ENCODE results near the gene SNX33. TPM values are rescaled to one million over a fixed set of nuclear protein-coding genes. Genes with fewer than 3 reads are reported as not detected.
A peak's percentile ranks its signal among the peaks of the same experiment; 100 is the strongest.
"Not testable (repeated sequence)": the region's sequence is repeated elsewhere in the genome, so short reads cannot be mapped to it uniquely, and the experiment has no call there.

SNX33 gene
- total RNA-seq, 2 experiments from 2014 or later, result 1.1 TPM

DNA sequence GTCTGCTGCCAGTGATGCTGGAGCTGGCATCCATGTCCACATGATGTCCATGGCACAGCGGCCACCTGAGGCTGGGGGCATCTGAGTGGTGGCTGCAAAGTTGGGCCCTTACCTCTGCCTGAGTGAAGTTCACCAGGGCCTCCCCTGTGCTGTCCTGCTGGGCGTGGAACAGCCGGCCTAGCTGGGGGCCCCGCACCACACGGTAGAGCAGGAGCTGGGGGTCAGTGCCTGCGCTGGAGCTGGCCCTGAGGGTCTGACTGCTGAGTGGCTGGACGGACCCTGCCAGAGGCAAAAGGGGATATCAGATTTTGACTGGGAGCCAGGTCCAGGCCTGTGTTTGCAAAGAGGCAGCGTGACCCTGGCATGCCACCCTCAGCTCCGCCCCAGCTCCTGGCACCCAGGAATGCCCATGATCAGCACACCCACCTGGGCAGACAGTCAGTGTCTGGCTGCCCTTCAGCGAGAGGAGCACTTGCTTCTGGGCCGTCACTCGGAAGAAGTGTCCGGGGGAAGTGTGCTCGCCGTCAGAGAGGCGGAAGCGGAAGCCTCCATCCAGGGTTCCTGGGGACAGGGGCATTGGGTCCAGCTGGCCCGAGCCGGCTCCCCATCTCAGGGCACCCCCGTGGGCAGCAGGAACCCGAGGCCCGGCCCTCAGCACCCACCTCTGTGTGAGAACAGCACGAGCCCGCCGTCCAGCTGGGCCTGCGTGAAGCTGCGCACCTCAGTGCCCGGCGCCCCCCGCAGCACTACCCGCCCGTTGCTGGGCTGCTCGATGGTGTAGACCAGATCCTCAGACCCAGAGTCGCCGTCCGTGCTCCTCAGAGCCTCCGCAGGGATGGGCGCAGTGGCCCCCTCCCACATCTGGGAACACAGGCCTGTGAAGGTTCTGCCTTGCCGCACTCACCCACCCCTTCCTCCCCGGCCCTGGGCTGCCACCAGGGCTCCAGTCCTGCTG lies 34.7 kb downstream of the SNX33 start:
- no peak for DNase-seq
- Mint-ChIP-seq H3K4me3 (no peak overlapping the region), H3K27ac (no peak overlapping the region), H3K4me1 (ENCODE audit: low read depth) (no peaks in the 10 kb centered on the region), H3K9me3 (no peaks in the 10 kb centered on the region), H3K36me3 (ENCODE audit: low read depth) (no peaks in the 10 kb centered on the region), H3K27me3 (ENCODE audit: low read depth) (no peaks in the 10 kb centered on the region)
- CTCF ChIA-PET, result interaction anchor here (0.6 to 2.5 kb wide), 3 partner anchors 37 to 315 kb away, joined by 3 to 12 read pairs (median 4); partner anchors contain the start of gene MAN2C1
- intact Hi-C loops (cut with micrococcal nuclease), result loop anchor here (1.0 to 2.0 kb wide), 3 partner anchors 42 to 315 kb away; partner anchors contain the start of gene IMP3

DNA sequence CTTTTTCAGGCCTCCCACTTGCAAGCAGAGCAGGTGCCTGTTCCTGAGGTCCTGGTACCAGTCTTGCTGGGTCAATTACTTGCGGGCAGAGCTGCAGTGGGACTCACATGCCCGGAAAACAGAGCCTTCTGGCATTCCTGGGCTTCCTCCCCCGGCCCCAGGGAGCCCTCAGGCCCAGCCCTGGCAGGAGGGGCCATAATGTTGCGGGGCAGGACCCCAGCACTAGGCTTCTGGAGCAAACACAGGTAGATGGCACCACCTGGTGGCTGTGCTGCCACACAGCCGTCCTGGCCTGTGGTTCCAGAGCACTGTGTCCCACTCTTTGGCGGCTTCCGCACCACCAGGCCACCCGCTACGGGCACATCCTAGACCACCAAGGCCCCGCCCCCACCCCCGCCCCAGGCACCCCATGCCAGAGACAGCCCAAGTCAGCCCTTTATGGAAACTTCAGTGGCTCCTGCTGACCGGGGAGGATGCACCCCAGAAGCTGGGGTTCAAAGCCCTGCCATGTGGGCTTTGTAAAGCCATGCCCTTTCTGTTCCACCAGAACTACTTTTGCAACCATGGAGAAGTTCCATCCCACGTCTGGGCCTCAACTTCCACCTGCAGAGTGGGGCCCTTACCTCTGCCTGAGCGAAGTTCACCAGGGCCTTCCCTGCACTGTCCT lies 36.1 kb downstream of the SNX33 start:
- H3K4me1 Mint-ChIP-seq (ENCODE audit: low read depth); H3K4me3 Mint-ChIP-seq; H3K36me3 Mint-ChIP-seq (ENCODE audit: low read depth); H3K27me3 Mint-ChIP-seq (ENCODE audit: low read depth); H3K27ac Mint-ChIP-seq; H3K9me3 Mint-ChIP-seq: not testable (repeated sequence)
- intact Hi-C loops (cut with micrococcal nuclease), result loop anchor here (1.0 to 2.0 kb wide), 3 partner anchors 43 to 316 kb away; partner anchors contain the start of gene IMP3
- CTCF ChIA-PET, result interaction anchor here (0.6 to 2.5 kb wide), 8 partner anchors 44 to 316 kb away, joined by 3 to 12 read pairs (median 4); partner anchors contain the start of genes IMP3 and MAN2C1
- peak; percentile 73 for DNase-seq

DNA sequence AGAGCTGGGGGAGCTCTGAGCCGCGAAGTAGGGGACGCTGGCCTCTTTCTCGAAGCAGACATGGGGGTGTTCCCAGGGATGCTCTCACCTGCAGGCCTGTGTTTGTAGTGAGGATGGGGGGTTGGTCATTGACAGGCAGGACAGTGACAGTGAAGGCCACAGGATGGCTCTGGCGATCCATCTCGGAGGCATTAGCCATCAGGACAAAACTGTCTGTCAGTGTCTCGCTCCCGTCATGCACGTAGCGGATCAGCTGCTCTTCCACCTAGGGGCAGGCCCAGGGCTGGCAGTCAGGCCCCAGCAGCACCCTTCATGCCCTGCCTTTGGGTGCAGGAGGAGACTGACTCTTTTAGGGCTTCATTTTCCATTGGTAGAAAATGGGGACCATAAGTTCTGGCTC lies 36.9 kb downstream of the SNX33 start:
- H3K27me3 Mint-ChIP-seq (ENCODE audit: low read depth), result no peaks in the 10 kb centered on the region
- no peak overlapping the region for H3K4me3 Mint-ChIP-seq
- H3K4me1 Mint-ChIP-seq (ENCODE audit: low read depth), result no peaks in the 10 kb centered on the region
- H3K27ac Mint-ChIP-seq, result no peak overlapping the region
- H3K36me3 Mint-ChIP-seq (ENCODE audit: low read depth), result no peaks in the 10 kb centered on the region
- intact Hi-C loops (cut with micrococcal nuclease), result loop anchor here (5.0 kb wide), 1 partner anchor 53 kb away; no protein-coding TSS in a partner anchor
- no peak for DNase-seq
- no peaks in the 10 kb centered on the region for H3K9me3 Mint-ChIP-seq
- CTCF ChIA-PET, result interaction anchor here (0.9 to 2.5 kb wide), 6 partner anchors 45 to 317 kb away, joined by 3 to 12 read pairs (median 4); partner anchors contain the start of genes IMP3 and MAN2C1

DNA sequence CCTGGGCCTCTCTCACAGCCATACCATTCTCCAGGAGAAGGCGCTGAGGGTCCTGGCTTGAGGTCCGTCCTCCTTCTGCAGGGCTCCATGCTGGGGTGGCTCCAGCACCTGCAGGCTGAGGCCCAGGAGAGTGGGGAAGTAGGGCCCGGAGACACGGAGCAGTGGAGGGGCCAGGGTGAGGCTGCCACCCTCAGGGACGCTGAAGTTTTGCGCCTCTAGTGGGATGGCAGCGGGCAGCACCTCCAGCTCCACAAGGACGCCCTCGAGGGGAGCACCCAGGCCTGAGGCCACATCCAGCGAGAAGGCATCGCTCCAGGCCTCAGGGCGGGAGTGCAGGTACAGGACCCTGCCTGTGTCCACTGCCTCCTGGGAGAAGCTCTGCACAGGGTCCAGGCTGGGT lies 37.5 kb downstream of the SNX33 start:
- Mint-ChIP-seq H3K27me3 (ENCODE audit: low read depth) (no peaks in the 10 kb centered on the region), H3K36me3 (ENCODE audit: low read depth) (no peaks in the 10 kb centered on the region), H3K27ac (no peak overlapping the region), H3K4me1 (ENCODE audit: low read depth) (no peaks in the 10 kb centered on the region), H3K4me3 (no peak overlapping the region), H3K9me3 (no peaks in the 10 kb centered on the region)
- CTCF ChIA-PET, result interaction anchor here (1.3 to 1.4 kb wide), 3 partner anchors 14 to 317 kb away, joined by 3 read pairs; partner anchors contain the start of gene IMP3
- intact Hi-C loops (cut with micrococcal nuclease), result loop anchor here (5.0 kb wide), 1 partner anchor 52 kb away; no protein-coding TSS in a partner anchor
- no peak for DNase-seq

DNA sequence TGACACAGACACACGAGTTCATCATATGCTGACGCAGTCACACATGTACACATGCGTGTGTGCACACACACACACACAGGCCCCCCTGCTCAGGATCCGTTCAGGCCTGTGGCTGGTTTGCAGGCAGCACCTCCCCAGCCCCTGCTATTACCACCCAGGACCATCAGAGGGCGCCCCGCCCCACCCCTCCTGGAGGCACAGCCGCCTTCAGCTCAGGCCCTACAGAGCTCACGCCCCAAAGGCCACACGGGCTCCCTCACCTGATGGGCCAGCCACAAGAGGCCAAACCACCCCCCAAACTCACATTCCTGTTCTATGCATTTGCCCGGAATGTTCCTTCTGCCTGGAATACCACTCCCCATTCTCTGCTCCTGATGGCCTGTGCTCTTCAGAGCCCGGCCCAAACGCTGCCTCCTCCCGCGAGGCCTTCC lies 38.5 kb downstream of the SNX33 start:
- not testable (repeated sequence) for H3K36me3 Mint-ChIP-seq (ENCODE audit: low read depth); H3K4me3 Mint-ChIP-seq; H3K27ac Mint-ChIP-seq; H3K9me3 Mint-ChIP-seq; H3K27me3 Mint-ChIP-seq (ENCODE audit: low read depth); H3K4me1 Mint-ChIP-seq (ENCODE audit: low read depth)
- intact Hi-C loops (cut with micrococcal nuclease), result loop anchor here (1.0 to 5.0 kb wide), 2 partner anchors 51 to 116 kb away; no protein-coding TSS in a partner anchor
- CTCF ChIA-PET, result interaction anchor here (0.6 to 1.4 kb wide), 9 partner anchors 8 to 652 kb away, joined by 3 to 8 read pairs (median 3); partner anchors contain the start of gene MAN2C1
- DNase-seq, result peak; percentile 87

DNA sequence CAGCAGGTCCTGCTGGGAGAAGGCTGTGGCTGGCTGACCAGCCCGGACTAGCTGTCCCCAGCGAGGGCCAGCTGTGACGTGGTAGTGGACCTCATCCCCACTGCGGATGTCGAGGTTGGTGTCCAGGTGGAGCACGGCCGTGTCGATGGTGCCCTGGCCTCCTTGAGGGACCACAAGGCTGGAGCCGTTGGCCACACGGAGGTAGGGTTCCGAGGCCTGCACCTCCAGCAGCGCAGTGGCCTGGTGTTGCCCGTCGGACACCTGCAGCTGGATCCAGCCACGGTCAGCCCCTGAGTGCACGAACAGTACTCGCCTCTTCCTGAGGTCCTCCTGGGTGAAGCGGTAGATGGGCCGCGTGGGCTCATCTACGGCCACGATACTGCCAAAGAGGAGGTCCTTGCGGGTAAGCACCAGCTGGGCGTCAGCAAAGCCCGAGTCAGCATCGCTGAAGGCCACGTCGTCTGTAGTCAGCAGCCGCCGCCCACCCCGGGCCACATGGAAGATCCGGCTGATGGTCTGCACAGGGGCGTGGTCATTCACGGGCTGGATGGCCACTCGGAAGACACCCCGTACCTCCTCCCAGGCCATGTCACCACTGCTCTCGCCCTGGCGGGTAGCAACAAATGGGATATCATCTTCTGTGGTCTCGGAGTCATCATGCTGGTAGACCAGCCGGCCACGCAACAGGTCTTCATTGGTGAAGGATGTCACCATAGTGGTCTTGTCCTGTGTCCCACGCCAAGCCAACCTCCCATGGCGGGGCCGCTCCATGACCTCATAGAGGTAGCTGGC lies 40.0 kb downstream of the SNX33 start:
- no peak for DNase-seq
- CTCF ChIA-PET, result no interaction called here
- no peaks in the 10 kb centered on the region for H3K9me3 Mint-ChIP-seq
- H3K27me3 Mint-ChIP-seq (ENCODE audit: low read depth), result peaks cover 8% of the 10 kb centered on the region
- H3K36me3 Mint-ChIP-seq (ENCODE audit: low read depth), result no peaks in the 10 kb centered on the region
- no peak overlapping the region for H3K4me3 Mint-ChIP-seq
- no peak overlapping the region for H3K27ac Mint-ChIP-seq
- no peaks in the 10 kb centered on the region for H3K4me1 Mint-ChIP-seq (ENCODE audit: low read depth)
- intact Hi-C loops (cut with micrococcal nuclease), result loop anchor here (5.0 kb wide), 1 partner anchor 50 kb away; no protein-coding TSS in a partner anchor

DNA sequence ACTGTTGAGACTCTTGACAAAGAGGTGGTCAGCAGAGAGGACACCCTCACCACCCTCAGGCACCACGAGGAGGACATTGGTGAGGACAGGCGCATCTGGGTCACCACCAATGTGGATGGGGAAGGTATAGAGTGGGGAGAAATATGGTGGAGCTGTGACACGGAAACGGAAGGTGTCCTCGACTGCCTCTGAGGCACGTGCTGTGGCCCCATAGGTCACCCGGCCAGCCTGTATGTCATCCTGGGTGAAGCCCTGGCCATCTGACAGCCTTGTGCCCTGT lies 40.5 kb downstream of the SNX33 start:
- Mint-ChIP-seq H3K9me3 (no peaks in the 10 kb centered on the region), H3K4me1 (ENCODE audit: low read depth) (no peaks in the 10 kb centered on the region), H3K27me3 (ENCODE audit: low read depth) (peaks cover 11% of the 10 kb centered on the region), H3K27ac (no peak overlapping the region), H3K4me3 (no peak overlapping the region), H3K36me3 (ENCODE audit: low read depth) (no peaks in the 10 kb centered on the region)
- intact Hi-C loops (cut with micrococcal nuclease), result loop anchor here (5.0 kb wide), 1 partner anchor 49 kb away; no protein-coding TSS in a partner anchor
- CTCF ChIA-PET, result no interaction called here
- no peak for DNase-seq

DNA sequence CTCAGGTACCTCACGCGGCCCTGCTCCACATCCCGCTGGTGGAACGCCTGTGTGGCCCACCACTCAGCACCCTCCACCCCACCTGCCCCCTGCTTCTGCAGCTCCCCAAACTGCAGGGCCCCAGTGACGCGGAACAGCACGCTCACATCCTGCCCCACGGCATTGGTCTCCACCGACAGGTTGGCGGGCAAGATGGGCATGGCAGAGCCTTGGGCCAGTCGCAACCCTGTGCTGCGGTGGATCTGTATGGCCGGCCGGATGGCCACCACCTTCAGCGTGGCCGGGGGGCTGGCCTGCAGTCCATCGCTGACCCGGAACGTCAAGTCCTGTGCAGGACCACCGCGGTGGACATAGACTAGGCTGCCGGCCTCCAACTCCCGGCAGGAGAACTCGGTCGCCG lies 41.1 kb downstream of the SNX33 start:
- CTCF ChIA-PET, result no interaction called here
- Mint-ChIP-seq H3K9me3 (no peaks in the 10 kb centered on the region), H3K36me3 (ENCODE audit: low read depth) (no peaks in the 10 kb centered on the region), H3K27me3 (ENCODE audit: low read depth) (peaks cover 11% of the 10 kb centered on the region), H3K4me1 (ENCODE audit: low read depth) (no peaks in the 10 kb centered on the region), H3K27ac (no peak overlapping the region), H3K4me3 (no peak overlapping the region)
- DNase-seq, result no peak
- intact Hi-C loops (cut with micrococcal nuclease), result loop anchor here (5.0 kb wide), 1 partner anchor 48 kb away; no protein-coding TSS in a partner anchor

DNA sequence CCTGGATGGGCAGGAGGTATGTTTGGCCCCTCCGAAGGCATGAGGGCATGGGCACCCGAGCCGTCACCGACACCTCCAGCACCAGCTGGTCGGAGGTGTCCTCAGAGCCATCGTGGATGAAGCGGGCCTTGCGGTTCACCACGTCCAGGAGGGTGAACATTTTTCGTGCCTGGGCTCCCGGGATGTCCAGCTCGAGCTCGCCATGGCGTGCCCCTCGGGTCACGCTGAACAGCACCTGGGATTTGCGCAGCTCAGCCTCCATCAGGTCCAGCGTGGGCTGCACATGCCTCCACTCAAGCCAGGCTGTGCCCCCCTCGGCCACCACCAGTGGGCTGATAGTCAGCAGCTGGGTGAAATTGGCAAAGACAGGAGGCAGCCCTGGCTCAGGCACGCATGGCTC lies 41.7 kb downstream of the SNX33 start:
- CTCF ChIA-PET; H3K4me3 Mint-ChIP-seq; H3K4me1 Mint-ChIP-seq (ENCODE audit: low read depth); DNase-seq; H3K27ac Mint-ChIP-seq; H3K36me3 Mint-ChIP-seq (ENCODE audit: low read depth); H3K9me3 Mint-ChIP-seq: not testable (repeated sequence)
- peaks cover 14% of the 10 kb centered on the region for H3K27me3 Mint-ChIP-seq (ENCODE audit: low read depth)
- intact Hi-C loops (cut with micrococcal nuclease), result loop anchor here (5.0 kb wide), 1 partner anchor 48 kb away; no protein-coding TSS in a partner anchor

DNA sequence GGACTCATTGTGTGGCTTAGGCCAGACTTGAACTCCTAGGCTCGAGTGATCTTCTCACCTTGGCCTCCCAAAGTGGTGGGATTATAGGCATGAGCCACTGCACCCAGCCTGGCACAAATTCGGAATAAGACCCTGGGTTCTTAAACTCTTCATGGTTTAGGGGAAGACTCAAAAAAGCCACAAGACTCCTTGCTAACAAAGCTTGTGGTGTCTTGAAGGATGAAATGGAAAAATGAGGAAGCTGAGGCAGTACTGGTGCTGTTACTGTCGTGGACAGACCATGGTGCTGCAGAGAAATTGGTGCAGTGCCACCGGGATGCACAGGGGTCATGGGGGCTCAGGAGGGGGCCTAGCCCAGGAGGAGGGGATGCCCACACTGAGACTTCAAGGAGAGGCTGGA lies 44.6 kb downstream of the SNX33 start:
- H3K27ac Mint-ChIP-seq; H3K4me3 Mint-ChIP-seq; intact Hi-C loops (cut with micrococcal nuclease); H3K4me1 Mint-ChIP-seq (ENCODE audit: low read depth); CTCF ChIA-PET; H3K36me3 Mint-ChIP-seq (ENCODE audit: low read depth); H3K9me3 Mint-ChIP-seq; DNase-seq: not testable (repeated sequence)
- H3K27me3 Mint-ChIP-seq (ENCODE audit: low read depth), result peaks cover 18% of the 10 kb centered on the region

DNA sequence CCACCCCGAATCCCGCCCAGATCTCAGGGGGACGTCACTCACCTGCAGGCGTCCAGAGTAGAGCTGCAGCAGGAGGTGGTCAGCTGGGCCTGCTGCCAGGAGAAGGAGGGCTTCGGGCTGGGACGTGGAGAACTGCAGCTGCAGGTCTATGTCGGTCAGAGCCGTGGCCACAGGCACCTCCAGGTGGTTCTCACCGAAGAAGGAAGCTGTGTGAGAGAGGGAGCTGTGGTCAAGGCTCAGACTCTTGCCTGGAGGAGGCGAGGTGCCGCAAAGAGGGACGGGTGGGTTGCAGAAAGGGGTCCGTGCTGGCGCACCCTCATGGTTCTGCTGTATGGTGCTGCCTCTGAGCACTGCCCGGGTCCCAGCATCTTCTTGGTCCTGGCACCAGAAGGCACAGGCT lies 45.3 kb downstream of the SNX33 start:
- H3K4me1 Mint-ChIP-seq (ENCODE audit: low read depth); H3K27ac Mint-ChIP-seq; DNase-seq; intact Hi-C loops (cut with micrococcal nuclease); H3K4me3 Mint-ChIP-seq; H3K9me3 Mint-ChIP-seq; H3K36me3 Mint-ChIP-seq (ENCODE audit: low read depth): not testable (repeated sequence)
- peaks cover 18% of the 10 kb centered on the region for H3K27me3 Mint-ChIP-seq (ENCODE audit: low read depth)
- CTCF ChIA-PET, result interaction anchor here (0.6 kb wide), 1 partner anchor 51 kb away, joined by 3 read pairs; no protein-coding TSS in a partner anchor

Data from activated naive CD4-positive, alpha-beta T cell treated with anti-CD3 and anti-CD28 coated beads for 36 hours (primary cell).